ENCODE results near the gene NPM1. TPM values are rescaled to one million over a fixed set of nuclear protein-coding genes. Genes with fewer than 3 reads are reported as not detected.
A peak's percentile ranks its signal among the peaks of the same experiment; 100 is the strongest.
"Not testable (repeated sequence)": the region's sequence is repeated elsewhere in the genome, so short reads cannot be mapped to it uniquely, and the experiment has no call there.

NPM1 gene
- total RNA-seq, 1 experiment from 2014 or later: 2,265 TPM

DNA sequence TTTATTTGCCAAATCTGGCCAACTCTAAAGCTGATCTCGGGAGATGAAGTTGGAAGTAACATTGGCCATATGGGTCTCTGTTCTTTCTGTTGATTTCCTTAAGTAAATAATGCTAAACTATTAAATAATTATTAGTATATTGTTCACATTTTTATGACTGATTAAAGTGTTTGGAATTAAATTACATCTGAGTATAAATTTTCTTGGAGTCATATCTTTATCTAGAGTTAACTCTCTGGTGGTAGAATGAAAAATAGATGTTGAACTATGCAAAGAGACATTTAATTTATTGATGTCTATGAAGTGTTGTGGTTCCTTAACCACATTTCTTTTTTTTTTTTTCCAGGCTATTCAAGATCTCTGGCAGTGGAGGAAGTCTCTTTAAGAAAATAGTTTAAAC is 22.5 kb downstream of the NPM1 start:
- BruUV-seq (replicated peaks): no TSS peak
- no peak overlapping the region for H2AFZ ChIP-seq (ENCODE audit: low read length)
- intact Hi-C loops (cut with micrococcal nuclease): loop anchor here (10.0 kb wide), 1 partner anchor 635 kb away; no protein-coding TSS in a partner anchor
- TF ChIP-seq EZH2phosphoT487 (IDR thresholded peaks at IDR 0.05; ENCODE audit: borderline replicate concordance, low read length): no peak
- no peak for TF ChIP-seq EZH2 (IDR thresholded peaks at IDR 0.05; ENCODE audit: low read length, unreplicated experiment)
- TF ChIP-seq, protein P1, sequence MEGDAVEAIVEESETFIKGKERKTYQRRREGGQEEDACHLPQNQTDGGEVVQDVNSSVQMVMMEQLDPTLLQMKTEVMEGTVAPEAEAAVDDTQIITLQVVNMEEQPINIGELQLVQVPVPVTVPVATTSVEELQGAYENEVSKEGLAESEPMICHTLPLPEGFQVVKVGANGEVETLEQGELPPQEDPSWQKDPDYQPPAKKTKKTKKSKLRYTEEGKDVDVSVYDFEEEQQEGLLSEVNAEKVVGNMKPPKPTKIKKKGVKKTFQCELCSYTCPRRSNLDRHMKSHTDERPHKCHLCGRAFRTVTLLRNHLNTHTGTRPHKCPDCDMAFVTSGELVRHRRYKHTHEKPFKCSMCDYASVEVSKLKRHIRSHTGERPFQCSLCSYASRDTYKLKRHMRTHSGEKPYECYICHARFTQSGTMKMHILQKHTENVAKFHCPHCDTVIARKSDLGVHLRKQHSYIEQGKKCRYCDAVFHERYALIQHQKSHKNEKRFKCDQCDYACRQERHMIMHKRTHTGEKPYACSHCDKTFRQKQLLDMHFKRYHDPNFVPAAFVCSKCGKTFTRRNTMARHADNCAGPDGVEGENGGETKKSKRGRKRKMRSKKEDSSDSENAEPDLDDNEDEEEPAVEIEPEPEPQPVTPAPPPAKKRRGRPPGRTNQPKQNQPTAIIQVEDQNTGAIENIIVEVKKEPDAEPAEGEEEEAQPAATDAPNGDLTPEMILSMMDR (conservative IDR thresholded peaks at IDR 0.05; ENCODE audit: low read depth, low read length): no peak
- H3K36me3 ChIP-seq (ENCODE audit: low read depth, low read length): peaks cover 81% of the 10 kb centered on the region
- H3K9me3 ChIP-seq (ENCODE audit: low read length): no peaks in the 10 kb centered on the region
- ChIA-PET POLR2A (ENCODE audit: unreplicated experiment) (no interaction called here), CTCF (no interaction called here)
- H3F3A ChIP-seq (ENCODE audit: low read length, unreplicated experiment): peaks cover 65% of the 10 kb centered on the region
- peaks cover 88% of the 10 kb centered on the region for H4K20me1 ChIP-seq (ENCODE audit: low read length)
- ATAC-seq (no peak), DNase-seq (no peak)
- no peak overlapping the region for H3K9ac ChIP-seq (ENCODE audit: low read length)
- no peak overlapping the region for H3K4me3 ChIP-seq (ENCODE audit: low read length)
- H3K27ac ChIP-seq (ENCODE audit: low read length): no peak overlapping the region
- no peaks in the 10 kb centered on the region for H3K27me3 ChIP-seq (ENCODE audit: low read length)
- H3K79me2 ChIP-seq (ENCODE audit: low read length): peaks cover 48% of the 10 kb centered on the region
- H3K9me2 ChIP-seq (replicated peaks; ENCODE audit: low read length): no peaks in the 10 kb centered on the region
- no peak overlapping the region for H3K4me2 ChIP-seq (ENCODE audit: low read length)
- H3K4me1 ChIP-seq (ENCODE audit: insufficient read depth, low read length): no peaks in the 10 kb centered on the region

DNA sequence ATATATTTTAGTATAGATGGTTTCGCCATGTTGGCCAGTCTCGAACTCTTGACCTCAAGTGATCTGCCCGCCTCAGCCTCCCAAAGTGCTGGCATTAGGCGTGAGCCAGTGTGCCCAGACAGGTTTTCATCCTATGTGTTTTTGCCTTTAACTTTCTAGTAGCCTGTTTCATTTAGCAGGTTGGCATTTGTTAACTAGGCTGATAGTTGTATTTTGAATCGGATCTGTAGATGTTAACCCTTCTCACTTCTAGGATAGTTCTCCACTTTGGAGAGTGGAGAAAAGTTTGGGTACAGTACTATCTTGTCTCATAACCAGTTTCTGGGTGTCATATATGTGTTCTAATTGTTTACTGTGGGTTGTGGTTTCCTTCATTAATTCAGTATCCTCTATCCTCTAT is 24.5 kb downstream of the NPM1 start:
- intact Hi-C loops (cut with micrococcal nuclease): loop anchor here (2.0 to 10.0 kb wide), 2 partner anchors 13 to 633 kb away; no protein-coding TSS in a partner anchor
- Histone ChIP-seq H3K36me3 (ENCODE audit: low read depth, low read length) (peaks cover 61% of the 10 kb centered on the region), H3K9me3 (ENCODE audit: low read length) (no peaks in the 10 kb centered on the region), H3F3A (ENCODE audit: low read length, unreplicated experiment) (peaks cover 50% of the 10 kb centered on the region), H3K27me3 (ENCODE audit: low read length) (no peaks in the 10 kb centered on the region), H3K9me2 (replicated peaks; ENCODE audit: low read length) (no peaks in the 10 kb centered on the region), H3K4me1 (ENCODE audit: insufficient read depth, low read length) (no peaks in the 10 kb centered on the region), H3K79me2 (ENCODE audit: low read length) (peaks cover 28% of the 10 kb centered on the region), H3K27ac (ENCODE audit: low read length) (no peak overlapping the region), H3K4me3 (ENCODE audit: low read length) (no peak overlapping the region), H2AFZ (ENCODE audit: low read length) (no peak overlapping the region), H4K20me1 (ENCODE audit: low read length) (peaks cover 78% of the 10 kb centered on the region), H3K4me2 (ENCODE audit: low read length) (no peak overlapping the region), H3K9ac (ENCODE audit: low read length) (no peak overlapping the region)
- ChIA-PET POLR2A (ENCODE audit: unreplicated experiment) (no interaction called here), CTCF (no interaction called here)
- DNase-seq (no peak), ATAC-seq (no peak)
- TF ChIP-seq EZH2 (IDR thresholded peaks at IDR 0.05; ENCODE audit: low read length, unreplicated experiment): no peak
- TF ChIP-seq, protein P1 (conservative IDR thresholded peaks at IDR 0.05; ENCODE audit: low read depth, low read length): no peak
- no peak for TF ChIP-seq EZH2phosphoT487 (IDR thresholded peaks at IDR 0.05; ENCODE audit: borderline replicate concordance, low read length)
- no TSS peak for BruUV-seq (replicated peaks)

DNA sequence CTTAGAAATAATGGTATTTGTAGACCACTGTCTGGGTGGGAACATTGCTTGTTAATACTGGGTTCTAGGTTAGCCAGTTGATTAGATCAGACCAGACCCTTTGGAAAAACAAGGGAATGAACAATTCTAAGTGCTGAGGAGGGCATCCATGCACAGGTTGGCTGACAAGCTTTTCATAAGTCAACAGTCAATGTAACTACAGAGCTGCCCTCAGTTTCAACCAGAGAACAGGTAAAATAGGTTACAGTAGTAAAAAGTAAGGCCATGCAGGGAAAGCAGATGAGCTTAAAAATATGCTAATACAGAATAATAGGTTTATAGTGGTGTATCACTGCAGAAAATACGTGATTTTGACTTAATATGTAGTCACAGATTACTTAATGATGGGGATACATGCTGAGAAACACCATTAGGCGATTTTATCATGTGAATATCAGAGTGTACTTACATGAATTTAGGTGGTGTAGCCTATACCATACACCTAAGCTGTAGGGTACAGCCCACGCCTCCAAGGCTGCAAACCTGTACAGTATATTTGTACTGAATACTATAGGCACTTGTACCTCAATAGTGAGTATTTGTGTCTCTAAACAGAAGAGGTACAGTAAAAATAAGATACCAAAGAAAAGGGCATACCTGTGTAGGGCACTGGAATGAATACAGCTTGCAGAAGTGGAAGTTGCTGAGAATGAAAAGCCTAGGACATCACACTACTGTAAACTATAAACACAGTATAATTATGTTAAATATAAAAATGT is 25.7 kb downstream of the NPM1 start:
- Histone ChIP-seq H3K4me2 (ENCODE audit: low read length) (no peak overlapping the region), H3K36me3 (ENCODE audit: low read depth, low read length) (peaks cover 49% of the 10 kb centered on the region), H3K79me2 (ENCODE audit: low read length) (peaks cover 17% of the 10 kb centered on the region), H3K27me3 (ENCODE audit: low read length) (no peaks in the 10 kb centered on the region), H3K9me3 (ENCODE audit: low read length) (no peaks in the 10 kb centered on the region), H3F3A (ENCODE audit: low read length, unreplicated experiment) (peaks cover 45% of the 10 kb centered on the region), H3K4me1 (ENCODE audit: insufficient read depth, low read length) (no peaks in the 10 kb centered on the region; the same call in 1 of the 2 replicates), H3K27ac (ENCODE audit: low read length) (no peak overlapping the region), H2AFZ (ENCODE audit: low read length) (no peak overlapping the region), H3K4me3 (ENCODE audit: low read length) (no peak overlapping the region), H4K20me1 (ENCODE audit: low read length) (peaks cover 78% of the 10 kb centered on the region), H3K9me2 (replicated peaks; ENCODE audit: low read length) (no peaks in the 10 kb centered on the region), H3K9ac (ENCODE audit: low read length) (no peak overlapping the region)
- TF ChIP-seq, protein P1 (conservative IDR thresholded peaks at IDR 0.05; ENCODE audit: low read depth, low read length): no peak
- TF ChIP-seq EZH2phosphoT487 (IDR thresholded peaks at IDR 0.05; ENCODE audit: borderline replicate concordance, low read length): no peak
- no peak for TF ChIP-seq EZH2 (IDR thresholded peaks at IDR 0.05; ENCODE audit: low read length, unreplicated experiment)
- ChIA-PET POLR2A (ENCODE audit: unreplicated experiment) (no interaction called here), CTCF (no interaction called here)
- ATAC-seq (no peak), DNase-seq (peak; percentile 29)
- intact Hi-C loops (cut with micrococcal nuclease): loop anchor here (2.0 to 10.0 kb wide), 2 partner anchors 15 to 631 kb away; no protein-coding TSS in a partner anchor
- TSS peak; percentile 2 for BruUV-seq (replicated peaks)

DNA sequence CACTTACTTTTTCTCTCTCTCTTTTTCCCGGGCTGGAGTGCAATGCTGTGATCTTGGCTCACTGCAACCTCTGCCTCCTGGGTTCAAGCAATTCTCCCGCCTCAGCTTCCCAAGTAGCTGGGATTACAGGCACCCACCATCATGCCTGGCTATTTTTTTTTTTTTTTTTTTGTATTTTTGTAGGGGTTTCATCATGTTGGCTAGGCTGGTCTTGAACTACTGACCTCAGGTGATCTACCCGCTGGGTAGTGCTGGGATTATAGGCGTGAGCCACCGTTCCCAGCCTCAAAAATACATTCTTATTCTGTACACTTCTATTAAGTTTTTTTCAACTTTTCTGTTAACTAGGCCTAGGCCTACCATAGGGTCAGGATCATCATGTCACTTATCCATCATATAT is 26.3 kb downstream of the NPM1 start:
- BruUV-seq (replicated peaks); H2AFZ ChIP-seq (ENCODE audit: low read length); H3K4me3 ChIP-seq (ENCODE audit: low read length); H3K4me2 ChIP-seq (ENCODE audit: low read length); ATAC-seq; H3K9me2 ChIP-seq (replicated peaks; ENCODE audit: low read length); H3K27ac ChIP-seq (ENCODE audit: low read length); CTCF ChIA-PET; H3K27me3 ChIP-seq (ENCODE audit: low read length); POLR2A ChIA-PET (ENCODE audit: unreplicated experiment); H3K9me3 ChIP-seq (ENCODE audit: low read length); H3K4me1 ChIP-seq (ENCODE audit: insufficient read depth, low read length); H3K9ac ChIP-seq (ENCODE audit: low read length); DNase-seq: not testable (repeated sequence)
- H3K36me3 ChIP-seq (ENCODE audit: low read depth, low read length): peaks cover 42% of the 10 kb centered on the region
- peaks cover 73% of the 10 kb centered on the region for H4K20me1 ChIP-seq (ENCODE audit: low read length)
- H3F3A ChIP-seq (ENCODE audit: low read length, unreplicated experiment): peaks cover 38% of the 10 kb centered on the region
- intact Hi-C loops (cut with micrococcal nuclease): loop anchor here (2.0 to 10.0 kb wide), 2 partner anchors 15 to 631 kb away; no protein-coding TSS in a partner anchor
- H3K79me2 ChIP-seq (ENCODE audit: low read length): peaks cover 10% of the 10 kb centered on the region
